Fibroblast of mammary gland (primary cell): ENCODE data around the gene AP3D1.

Source experiments
- DNase-seq: peaks from one replicate; pipeline ENCODE4 v3.0.0-alpha.2; 2010; ENCODE audit warnings: low read depth
- H3K4me3 ChIP-seq: 2 replicates; pipeline ENCODE4 v1.5.1; 2011; ENCODE audit warnings: low read depth, mild to moderate bottlenecking, low read length, moderate library complexity; ENCODE audit not compliant: control insufficient read depth
- TF ChIP-seq, protein P1 (sequence below): conservative IDR thresholded peaks from 2 replicates; pipeline ENCODE4 v1.5.1; 2011; ENCODE audit warnings: low read depth, low read length, inconsistent platforms; ENCODE audit not compliant: control insufficient read depth, insufficient read depth

AP3D1 gene

DNA sequence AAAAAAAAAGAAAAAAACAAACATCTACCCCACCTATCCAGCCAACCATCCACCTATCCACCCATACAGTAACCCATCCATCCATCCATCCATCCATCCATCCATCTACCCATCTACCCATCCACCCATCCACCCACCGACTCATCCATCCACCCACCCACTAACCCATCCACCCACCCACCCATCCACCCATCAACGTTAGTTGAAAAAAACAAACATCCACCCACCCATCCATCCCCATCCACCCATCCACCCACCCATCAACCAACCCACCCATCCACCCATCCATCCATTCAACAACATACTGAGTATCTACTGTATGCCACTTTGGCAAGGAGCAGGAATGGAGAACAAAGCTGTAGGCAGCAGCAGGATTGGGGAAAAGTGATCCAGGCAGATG is 6.1 kb upstream of the AP3D1 start:
- TF ChIP-seq, protein P1, sequence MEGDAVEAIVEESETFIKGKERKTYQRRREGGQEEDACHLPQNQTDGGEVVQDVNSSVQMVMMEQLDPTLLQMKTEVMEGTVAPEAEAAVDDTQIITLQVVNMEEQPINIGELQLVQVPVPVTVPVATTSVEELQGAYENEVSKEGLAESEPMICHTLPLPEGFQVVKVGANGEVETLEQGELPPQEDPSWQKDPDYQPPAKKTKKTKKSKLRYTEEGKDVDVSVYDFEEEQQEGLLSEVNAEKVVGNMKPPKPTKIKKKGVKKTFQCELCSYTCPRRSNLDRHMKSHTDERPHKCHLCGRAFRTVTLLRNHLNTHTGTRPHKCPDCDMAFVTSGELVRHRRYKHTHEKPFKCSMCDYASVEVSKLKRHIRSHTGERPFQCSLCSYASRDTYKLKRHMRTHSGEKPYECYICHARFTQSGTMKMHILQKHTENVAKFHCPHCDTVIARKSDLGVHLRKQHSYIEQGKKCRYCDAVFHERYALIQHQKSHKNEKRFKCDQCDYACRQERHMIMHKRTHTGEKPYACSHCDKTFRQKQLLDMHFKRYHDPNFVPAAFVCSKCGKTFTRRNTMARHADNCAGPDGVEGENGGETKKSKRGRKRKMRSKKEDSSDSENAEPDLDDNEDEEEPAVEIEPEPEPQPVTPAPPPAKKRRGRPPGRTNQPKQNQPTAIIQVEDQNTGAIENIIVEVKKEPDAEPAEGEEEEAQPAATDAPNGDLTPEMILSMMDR = no peak
- H3K4me3 ChIP-seq = no peak overlapping the region
- no peak for DNase-seq

DNA sequence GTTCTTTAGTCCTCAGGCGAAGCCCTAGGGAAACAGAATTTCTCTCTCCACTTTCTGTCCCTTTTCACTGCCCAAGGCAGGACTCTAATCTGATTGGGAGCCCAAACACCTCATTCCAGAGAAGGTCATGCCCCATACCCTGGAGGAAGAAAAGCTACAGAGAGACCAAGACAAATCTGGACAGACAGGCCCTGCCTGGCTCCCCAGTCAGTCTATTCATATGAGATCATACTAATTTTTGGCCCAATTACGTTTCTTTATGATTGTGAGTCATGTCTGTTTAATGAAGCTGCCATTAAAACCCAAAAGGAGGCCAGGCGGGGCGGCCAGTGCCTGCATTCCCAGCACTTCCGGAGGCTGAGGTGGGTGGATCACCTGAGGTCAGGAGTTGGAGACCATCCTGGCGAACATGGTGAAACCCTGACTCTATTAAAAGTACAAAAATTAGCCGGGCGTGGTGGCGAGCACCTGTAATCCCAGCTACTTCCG is 3.3 kb upstream of the AP3D1 start:
- H3K4me3 ChIP-seq = no peak overlapping the region
- peak; percentile 57 for DNase-seq
- TF ChIP-seq, protein P1 = no peak

GRCh38 chr19:2150794-2151338 is 500 bp downstream of the AP3D1 start:
- DNase-seq = no peak
- TF ChIP-seq, protein P1 = no peak
- peak overlapping the region; percentile 85 for H3K4me3 ChIP-seq

- TF ChIP-seq, protein P1 = no peak
These were observed 1.2 kb downstream of the AP3D1 start for GRCh38 chr19:2149980-2150793.

GRCh38 chr19:2148482-2149135 is 2.8 kb downstream of the AP3D1 start:
- no peak overlapping the region for H3K4me3 ChIP-seq
- TF ChIP-seq, protein P1 = no peak
- DNase-seq = no peak

More at GRCh38 chr19:2149980-2150793, 1.2 kb downstream of the AP3D1 start:
- DNase-seq = no peak
- H3K4me3 ChIP-seq = peak overlapping the region; percentile 85

- TF ChIP-seq, protein P1 = no peak
- H3K4me3 ChIP-seq = no peak overlapping the region
- DNase-seq = no peak
These were observed 5.5 kb downstream of the AP3D1 start for GRCh38 chr19:2145831-2146241.
